Posterior cingulate gyrus (tissue), 11 donors: Measurements from ENCODE around the gene EVA1A.
A peak's percentile ranks its signal among the peaks of the same experiment; 100 is the strongest.
"Not testable (repeated sequence)": the region's sequence is repeated elsewhere in the genome, so short reads cannot be mapped to it uniquely, and the experiment has no call there.

Experiments used
- DNase-seq, 10 donors: peaks; one replicate each; pipeline versions ENCODE4 v3.0.0 to v3.0.0-alpha.2; 2020 to 2021; ENCODE audit warnings: mixed read lengths in 3 of 10
- intact Hi-C: fragments of 100-400 bp; cut with DNase I; formaldehyde crosslinking; loops from one replicate; pipeline ENCODE4 v1.15.1; 2023

EVA1A gene

GRCh38 chr2:75494137-75494769 lies 66.5 kb downstream of the EVA1A start:
- DNase-seq = no peak
- intact Hi-C loops = no loop called here

- intact Hi-C loops = no loop called here
- peak in 3 of 10 donors; percentile 58 to 77 (median 73) for DNase-seq
Measured at GRCh38 chr2:75493230-75493629, 67.5 kb downstream of the EVA1A start.

GRCh38 chr2:75491129-75491753 lies 69.5 kb downstream of the EVA1A start:
- intact Hi-C loops = no loop called here
- no peak for DNase-seq

GRCh38 chr2:75489721-75490120 lies 71.0 kb downstream of the EVA1A start:
- intact Hi-C loops = no loop called here
- DNase-seq = no peak

- DNase-seq = no peak
- intact Hi-C loops = no loop called here
Measured at GRCh38 chr2:75488157-75488556, 72.6 kb downstream of the EVA1A start.

- intact Hi-C loops, DNase-seq: not testable (repeated sequence)
Measured at GRCh38 chr2:75486735-75487134, 74.0 kb downstream of the EVA1A start.

GRCh38 chr2:75484840-75485239 lies 75.9 kb downstream of the EVA1A start:
- intact Hi-C loops = no loop called here
- DNase-seq = no peak

GRCh38 chr2:75483878-75484277 lies 76.9 kb downstream of the EVA1A start:
- intact Hi-C loops = no loop called here
- no peak for DNase-seq

GRCh38 chr2:75482398-75482797 lies 78.3 kb downstream of the EVA1A start:
- no peak for DNase-seq
- intact Hi-C loops = no loop called here

GRCh38 chr2:75480971-75481836 lies 79.5 kb downstream of the EVA1A start:
- no peak for DNase-seq
- intact Hi-C loops = no loop called here

GRCh38 chr2:75477696-75478095 lies 83.0 kb downstream of the EVA1A start:
- intact Hi-C loops, DNase-seq: not testable (repeated sequence)

- DNase-seq = no peak
- intact Hi-C loops = no loop called here
Measured at GRCh38 chr2:75476761-75477160, 84.0 kb downstream of the EVA1A start.

- intact Hi-C loops = no loop called here
- no peak for DNase-seq
Measured at GRCh38 chr2:75475976-75476375, 84.8 kb downstream of the EVA1A start.

- no peak for DNase-seq
- intact Hi-C loops = no loop called here
Measured at GRCh38 chr2:75475049-75475448, 85.7 kb downstream of the EVA1A start.

- intact Hi-C loops = no loop called here
- DNase-seq = peak in 2 of 10 donors; percentile 62 to 82
Measured at GRCh38 chr2:75474115-75474514, 86.6 kb downstream of the EVA1A start.

- intact Hi-C loops = loop anchor here (2.0 kb wide), 1 partner anchor 142 kb away; no protein-coding TSS in a partner anchor
- DNase-seq = peak in 2 of 10 donors; percentile 16 to 21
Measured at GRCh38 chr2:75466708-75467311, 93.9 kb downstream of the EVA1A start.

GRCh38 chr2:75465317-75465984 lies 95.3 kb downstream of the EVA1A start:
- intact Hi-C loops = no loop called here
- no peak for DNase-seq

- intact Hi-C loops = no loop called here
- DNase-seq = no peak
Measured at GRCh38 chr2:75464348-75464946, 96.3 kb downstream of the EVA1A start.

- intact Hi-C loops = no loop called here
- DNase-seq = no peak
Measured at GRCh38 chr2:75462721-75463120, 98.0 kb downstream of the EVA1A start.

GRCh38 chr2:75462206-75462605 lies 98.5 kb downstream of the EVA1A start:
- intact Hi-C loops = no loop called here
- DNase-seq = no peak
